Measurements from ENCODE around the gene ARHGEF16.
A peak's percentile ranks its signal among the peaks of the same experiment; 100 is the strongest.

The ARHGEF16 gene

GRCh38 chr1:3439346-3440299, 14.8 kb upstream of the ARHGEF16 start:
- DNase-seq, result no peak

DNA sequence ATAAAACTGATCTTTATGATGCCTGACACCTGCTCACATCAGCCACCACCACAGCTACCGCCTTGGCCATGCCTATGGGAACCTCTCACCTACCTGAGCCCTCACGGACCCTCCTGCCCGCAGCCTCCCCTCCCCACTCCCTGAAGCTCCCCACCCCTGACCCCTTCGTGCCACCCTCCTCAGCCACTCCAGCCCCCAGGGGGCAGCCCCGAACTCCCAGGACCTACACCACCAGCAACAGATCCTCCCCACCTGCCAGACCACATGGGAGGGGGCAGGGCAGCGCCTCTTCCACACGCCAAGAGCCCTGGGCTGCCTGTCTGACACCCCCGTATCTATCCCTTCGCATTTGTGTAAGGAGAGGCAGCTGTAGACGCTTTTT, 14.2 kb upstream of the ARHGEF16 start:
- DNase-seq, result no peak

DNA sequence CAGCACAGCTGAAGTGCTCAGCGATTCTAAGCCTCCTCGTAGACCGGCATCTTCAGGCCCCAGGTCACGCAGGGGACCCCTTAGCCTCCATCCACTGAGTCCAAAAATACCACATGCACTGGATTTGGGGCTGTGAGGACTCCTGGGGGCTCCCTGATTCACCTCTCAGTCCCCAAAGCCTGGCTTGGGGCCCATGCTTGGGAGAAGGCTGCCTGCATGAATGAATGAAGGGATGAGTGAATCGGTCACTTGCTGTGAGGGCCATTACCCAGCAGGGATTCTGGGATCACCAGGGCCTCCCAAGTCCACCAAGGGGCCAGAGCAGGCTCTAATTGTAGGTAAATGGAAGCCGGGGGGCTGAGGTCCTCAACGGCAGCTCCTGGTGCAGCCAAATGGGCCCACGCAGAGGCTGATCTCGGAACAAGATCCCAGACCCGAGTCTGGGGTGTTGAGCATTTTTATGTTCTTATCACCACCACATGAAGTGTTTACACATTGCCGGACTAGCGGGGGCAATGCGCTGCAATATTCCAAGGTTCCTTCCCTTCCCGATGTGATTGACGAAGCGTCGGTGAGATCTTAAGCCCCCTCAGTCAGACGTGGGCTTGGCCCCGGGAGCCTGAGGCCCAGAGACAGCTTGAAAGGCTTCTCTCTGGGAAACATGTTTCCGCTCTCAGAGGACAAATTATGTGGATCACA, 13.6 kb upstream of the ARHGEF16 start:
- no peak for DNase-seq

- no peak for DNase-seq
Observed at GRCh38 chr1:3441410-3441847, 13.0 kb upstream of the ARHGEF16 start.

GRCh38 chr1:3441880-3442279, 12.6 kb upstream of the ARHGEF16 start:
- DNase-seq, result no peak

- DNase-seq, result no peak
Observed at GRCh38 chr1:3442331-3442730, 12.1 kb upstream of the ARHGEF16 start.

- DNase-seq, result no peak
Observed at GRCh38 chr1:3442901-3443300, 11.6 kb upstream of the ARHGEF16 start.

DNA sequence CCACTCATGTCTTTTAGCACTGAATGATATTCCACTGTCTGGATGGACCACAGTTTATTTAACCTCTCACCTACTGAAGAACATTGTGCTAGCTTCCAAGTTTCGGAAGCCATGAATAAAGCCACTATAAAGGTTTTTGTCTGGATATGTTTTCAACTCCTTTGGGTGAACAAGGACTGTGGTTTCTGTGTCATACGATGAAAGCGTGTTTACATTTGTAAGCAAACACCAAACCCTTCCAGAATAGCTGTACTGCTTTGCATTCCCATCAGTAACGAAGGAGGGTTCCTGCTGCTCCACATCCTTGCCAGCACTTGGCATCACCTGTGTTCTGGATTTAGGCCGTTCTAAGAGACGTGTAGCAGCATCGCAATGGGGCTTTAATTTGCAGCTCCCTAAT, 10.7 kb upstream of the ARHGEF16 start:
- no peak for DNase-seq

GRCh38 chr1:3444298-3444697, 10.2 kb upstream of the ARHGEF16 start:
- DNase-seq, result no peak

DNA sequence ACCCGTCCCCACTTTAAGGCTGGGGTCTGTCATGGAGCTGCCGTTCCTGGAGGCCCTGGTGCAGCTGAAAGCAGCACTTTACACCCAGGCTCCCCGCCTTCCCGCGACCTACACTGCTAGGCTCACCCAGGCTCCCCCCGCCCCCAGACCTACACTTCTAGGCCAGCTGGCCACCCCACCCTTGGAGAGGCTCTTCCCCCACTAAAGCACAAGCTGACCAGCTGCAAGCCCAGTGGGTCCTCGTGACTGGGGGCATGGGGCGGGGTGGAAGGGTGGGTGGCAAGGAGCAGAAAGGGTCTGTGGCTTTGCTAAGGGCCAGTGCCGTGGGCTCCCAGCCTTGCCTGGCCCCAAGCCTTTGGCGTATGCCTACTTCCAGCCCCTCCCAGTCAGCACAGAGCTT, 9.7 kb upstream of the ARHGEF16 start:
- no peak for DNase-seq

DNA sequence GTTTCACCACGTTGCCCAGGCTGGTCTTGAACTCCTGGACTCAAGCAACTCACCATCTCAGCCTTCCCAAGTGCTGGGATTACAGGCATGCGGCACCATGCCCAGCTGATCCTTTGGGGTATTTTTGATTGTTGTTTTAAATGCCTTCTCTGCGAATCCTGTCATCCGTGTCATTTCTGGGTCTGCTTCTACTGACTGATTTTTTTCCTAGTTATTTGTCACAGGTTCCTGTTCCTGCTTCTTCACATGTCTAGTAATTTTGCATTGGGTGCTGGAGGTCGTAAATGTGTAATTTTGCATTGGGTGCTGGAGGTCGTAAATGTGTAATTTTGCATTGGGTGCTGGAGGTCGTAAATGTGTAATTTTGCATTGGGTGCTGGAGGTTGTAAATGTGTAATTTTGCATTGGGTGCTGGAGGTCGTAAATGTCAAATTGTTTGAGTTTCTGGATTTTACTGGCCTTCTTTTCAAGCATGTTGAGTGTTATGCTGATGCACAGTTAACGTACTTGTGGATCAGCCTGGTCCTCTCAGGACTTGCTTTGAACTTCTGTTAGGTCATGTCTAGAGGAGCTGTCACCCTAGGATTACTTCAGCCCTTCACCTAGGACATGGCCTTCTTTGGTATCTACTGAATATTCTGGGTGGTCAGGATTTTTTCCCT, 4.1 kb upstream of the ARHGEF16 start:
- DNase-seq, result no peak

DNA sequence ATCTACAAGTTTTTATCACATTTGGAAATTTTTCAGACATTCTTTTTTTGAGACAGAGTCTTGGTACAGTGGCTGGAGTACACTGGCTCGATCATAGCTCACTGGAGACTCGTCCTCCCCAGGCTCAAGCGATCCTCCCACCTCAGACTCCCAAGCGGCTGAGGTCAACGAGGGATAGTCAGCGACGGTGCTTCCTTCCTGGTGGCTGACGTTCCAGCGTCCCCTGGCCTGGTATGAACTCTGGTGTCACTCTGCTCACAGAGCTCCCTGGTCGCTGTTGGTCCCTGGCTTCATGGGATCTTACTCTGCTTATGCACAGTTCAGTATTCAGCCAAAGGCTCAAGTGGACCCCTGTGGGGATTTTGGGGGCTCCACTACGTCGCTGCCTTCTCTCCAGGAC, 3.5 kb upstream of the ARHGEF16 start:
- DNase-seq, result no peak

GRCh38 chr1:3451994-3452865, 2.2 kb upstream of the ARHGEF16 start:
- DNase-seq, result no peak

- no peak for DNase-seq
Observed at GRCh38 chr1:3452866-3453175, 1.6 kb upstream of the ARHGEF16 start.

- DNase-seq, result peak; percentile 73
Observed at GRCh38 chr1:3453203-3453761, 1.2 kb upstream of the ARHGEF16 start.

DNA sequence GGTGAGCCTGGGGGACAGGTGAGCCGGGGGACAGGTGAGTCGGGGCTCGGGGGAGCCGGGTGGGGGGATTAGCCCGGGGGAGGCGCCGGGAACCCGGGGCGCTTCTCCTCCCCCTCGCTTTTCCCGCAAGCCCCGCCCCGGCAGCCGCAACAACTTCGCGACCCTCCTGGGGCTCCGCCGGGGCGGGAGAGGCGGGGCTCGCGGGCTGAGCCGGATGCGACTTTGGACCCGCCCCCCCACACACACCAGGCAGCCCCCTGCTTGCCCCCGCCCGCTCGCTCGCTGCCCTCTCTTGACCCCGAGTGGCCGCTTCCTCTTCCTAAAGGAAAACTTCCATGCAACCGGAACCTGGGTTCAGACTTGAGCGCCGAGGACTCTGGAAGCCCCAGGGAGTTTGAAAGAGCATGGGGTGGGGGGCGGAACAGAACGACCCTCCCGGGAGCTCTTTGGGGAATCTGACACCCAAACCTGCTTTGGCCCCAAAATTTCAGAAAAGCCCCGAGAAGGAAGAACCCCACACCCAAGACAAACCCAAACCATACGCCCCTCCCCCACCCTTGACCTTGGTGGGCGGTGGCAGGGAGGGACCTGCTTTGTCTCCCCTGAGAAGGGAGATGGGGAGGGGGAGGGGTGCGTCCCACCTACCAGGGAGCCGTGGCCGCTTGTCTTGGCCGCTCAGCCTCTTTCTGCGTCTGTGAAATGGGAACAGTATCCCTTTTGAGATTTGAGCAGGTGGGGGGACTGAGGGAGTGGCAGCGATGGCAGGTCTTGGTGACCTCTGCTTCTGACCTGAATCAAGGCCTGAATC, 550 bp downstream of the ARHGEF16 start:
- DNase-seq, result no peak

- no peak for DNase-seq
Observed at GRCh38 chr1:3455670-3456448, 1.4 kb downstream of the ARHGEF16 start.

GRCh38 chr1:3456449-3456963, 2.0 kb downstream of the ARHGEF16 start:
- no peak for DNase-seq

- DNase-seq, result no peak
Observed at GRCh38 chr1:3456964-3457909, 2.8 kb downstream of the ARHGEF16 start.
